GM20431 (cell line): ENCODE measurements around the gene CMSS1.

ENCODE experiments used
- in situ Hi-C: fragments of 300-500 bp; cut with MseI, MboI; formaldehyde crosslinking; loops from one replicate; pipeline ENCODE4 v1.15.0; 2020; ENCODE audit warnings: low sequenced_read_pairs; ENCODE audit not compliant: unreplicated experiment

CMSS1 gene

DNA sequence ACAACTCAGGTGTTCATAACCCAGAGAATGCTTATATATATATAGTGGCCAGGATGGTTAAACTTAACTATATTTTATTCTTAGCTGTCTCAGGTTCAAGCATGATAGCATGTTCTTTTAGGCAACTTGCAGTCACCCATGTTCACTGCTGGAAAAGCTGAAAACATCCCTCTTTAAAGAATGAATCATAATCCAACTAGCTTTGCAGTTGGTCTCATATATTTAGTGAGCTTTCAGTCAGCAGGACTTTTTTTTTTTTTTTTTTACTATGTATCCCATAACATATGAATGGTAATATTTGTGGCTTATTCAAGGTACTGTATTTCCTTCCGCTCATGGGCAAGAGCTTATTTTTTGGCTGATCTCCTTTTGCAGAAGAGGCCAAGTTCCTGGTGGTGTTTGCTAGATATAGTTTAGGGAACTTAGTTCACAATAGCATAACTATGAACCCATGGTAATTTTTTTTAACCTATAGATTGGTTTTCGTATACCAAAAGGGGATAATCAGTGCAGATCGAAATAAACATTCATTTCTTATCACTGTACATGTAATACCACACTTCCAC is 77.6 kb downstream of the CMSS1 start:
- in situ Hi-C loops: no loop called here

- in situ Hi-C loops: no loop called here
Measured at GRCh38 chr3:99895703-99896441, 78.2 kb downstream of the CMSS1 start.

- in situ Hi-C loops: no loop called here
Measured at GRCh38 chr3:99896482-99896881, 78.8 kb downstream of the CMSS1 start.

DNA sequence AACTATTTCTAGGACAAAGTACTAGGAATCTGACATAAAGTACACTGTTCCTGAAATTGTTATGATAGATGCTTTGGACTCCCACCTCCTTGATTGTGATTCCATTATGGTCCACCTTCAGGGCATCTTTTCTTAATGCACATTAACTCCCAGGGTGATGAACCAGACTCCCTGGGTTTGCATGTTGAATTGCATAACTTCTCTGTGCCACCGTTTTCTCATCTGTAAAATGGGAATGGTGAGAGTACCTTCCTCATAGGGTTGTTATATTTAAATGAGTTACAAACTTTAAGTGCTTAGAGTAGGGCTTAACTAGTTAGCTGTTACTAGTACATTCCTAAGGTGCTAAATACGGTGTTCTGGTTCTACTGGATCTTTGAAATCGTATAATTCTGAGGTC is 81.9 kb downstream of the CMSS1 start:
- in situ Hi-C loops: no loop called here

DNA sequence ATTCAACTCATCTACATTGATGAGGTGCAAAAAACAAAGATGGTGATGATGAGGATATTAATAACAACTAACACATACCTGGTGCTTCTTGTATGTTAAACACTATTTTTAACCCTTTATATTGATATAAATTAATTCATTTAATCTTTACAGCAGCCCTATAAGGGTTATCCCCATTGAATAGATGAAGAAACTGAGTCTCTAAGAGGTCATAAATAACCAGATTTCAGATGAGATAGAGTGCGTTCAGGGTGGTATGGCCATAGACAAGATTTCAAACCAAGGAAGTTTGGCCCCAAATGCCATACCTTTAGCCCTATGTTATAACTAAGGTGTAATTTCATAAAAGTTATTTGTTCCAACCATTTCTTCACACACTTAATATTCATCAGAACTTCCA is 82.6 kb downstream of the CMSS1 start:
- in situ Hi-C loops: no loop called here

GRCh38 chr3:99901200-99901926 is 83.7 kb downstream of the CMSS1 start:
- in situ Hi-C loops: no loop called here

DNA sequence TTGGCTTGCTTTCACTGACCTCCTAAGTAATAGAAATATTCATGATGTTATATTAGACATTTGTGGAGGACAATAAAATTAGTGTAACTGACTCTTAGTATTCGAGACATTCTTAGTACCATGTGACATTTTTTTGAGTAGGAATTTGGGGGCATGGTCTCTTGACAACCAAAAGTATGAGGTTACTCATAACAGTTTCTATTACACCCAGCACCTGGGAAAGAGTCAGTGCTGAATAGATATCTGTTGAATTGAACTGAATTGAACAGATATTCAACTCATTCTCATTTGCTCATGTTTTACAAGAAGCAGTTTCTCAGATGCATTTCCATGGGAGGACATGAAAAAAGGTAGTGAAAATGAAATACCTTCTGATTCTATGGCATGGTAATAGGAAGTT is 84.4 kb downstream of the CMSS1 start:
- in situ Hi-C loops: no loop called here

DNA sequence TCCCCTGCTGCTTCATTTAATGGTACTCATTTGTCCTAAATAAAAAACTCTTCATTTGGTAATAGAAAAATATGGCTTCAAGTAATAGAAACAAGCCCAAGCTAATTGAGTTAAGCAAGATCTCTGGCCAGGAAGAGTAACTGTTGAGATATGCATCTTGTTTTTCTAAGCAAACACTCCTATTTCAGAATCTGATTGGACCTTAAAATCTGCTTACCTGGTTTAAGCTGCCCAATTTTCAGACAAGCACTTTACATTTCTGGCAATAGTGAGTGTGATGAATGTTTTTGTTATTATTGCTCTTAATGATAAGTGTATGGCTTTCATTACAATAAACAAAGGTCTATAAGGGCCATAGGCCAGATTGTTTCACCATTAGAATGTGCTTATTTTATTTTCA is 86.2 kb downstream of the CMSS1 start:
- in situ Hi-C loops: no loop called here

GRCh38 chr3:99907959-99908544 is 90.4 kb downstream of the CMSS1 start:
- in situ Hi-C loops: no loop called here

- in situ Hi-C loops: no loop called here
Measured at GRCh38 chr3:99909714-99910495, 92.2 kb downstream of the CMSS1 start.

GRCh38 chr3:99910752-99911290 is 93.2 kb downstream of the CMSS1 start:
- in situ Hi-C loops: no loop called here

DNA sequence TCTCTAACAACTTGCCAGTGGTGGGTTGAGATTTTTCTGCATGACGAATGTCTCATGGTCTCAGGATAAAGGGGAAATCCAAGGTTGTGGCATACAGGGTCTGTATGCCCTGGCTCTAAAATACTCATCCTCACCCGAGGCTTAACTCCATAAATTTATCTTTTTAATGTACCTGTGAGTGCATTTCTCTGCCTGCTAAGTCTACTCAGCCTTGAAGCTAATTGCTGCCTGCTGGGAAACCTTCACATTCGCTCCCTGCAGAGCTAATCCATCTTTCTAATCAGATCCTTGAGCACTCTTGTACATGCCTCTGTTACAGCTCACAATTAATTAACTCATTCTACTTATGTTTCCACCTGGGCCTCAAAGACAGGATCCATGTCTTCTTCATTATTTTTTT is 93.8 kb downstream of the CMSS1 start:
- in situ Hi-C loops: no loop called here

DNA sequence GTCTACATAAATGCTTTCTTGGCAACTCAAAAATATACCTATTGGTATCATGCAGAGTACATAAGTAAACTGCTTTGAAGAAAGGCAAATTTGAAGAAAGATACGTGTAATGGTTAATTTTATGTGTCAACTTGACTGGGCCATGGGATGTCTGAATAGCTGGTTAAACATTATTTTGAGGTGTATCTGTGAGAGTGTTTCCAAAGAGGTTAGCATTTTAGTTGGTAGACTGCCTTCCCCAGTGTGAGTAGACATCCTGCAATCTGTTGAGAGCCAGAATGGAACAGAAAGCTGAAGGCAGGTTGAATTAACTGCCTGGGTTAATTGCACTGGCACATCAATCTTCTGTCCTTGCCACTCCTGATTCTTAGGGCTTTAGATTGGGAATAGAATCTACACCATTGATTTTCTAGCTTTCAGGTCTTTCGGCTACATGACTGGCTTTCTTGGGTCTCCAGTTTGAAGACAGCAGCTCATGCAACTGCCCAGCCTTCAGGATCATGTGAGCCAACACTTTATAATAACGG is 98.3 kb downstream of the CMSS1 start:
- in situ Hi-C loops: no loop called here

DNA sequence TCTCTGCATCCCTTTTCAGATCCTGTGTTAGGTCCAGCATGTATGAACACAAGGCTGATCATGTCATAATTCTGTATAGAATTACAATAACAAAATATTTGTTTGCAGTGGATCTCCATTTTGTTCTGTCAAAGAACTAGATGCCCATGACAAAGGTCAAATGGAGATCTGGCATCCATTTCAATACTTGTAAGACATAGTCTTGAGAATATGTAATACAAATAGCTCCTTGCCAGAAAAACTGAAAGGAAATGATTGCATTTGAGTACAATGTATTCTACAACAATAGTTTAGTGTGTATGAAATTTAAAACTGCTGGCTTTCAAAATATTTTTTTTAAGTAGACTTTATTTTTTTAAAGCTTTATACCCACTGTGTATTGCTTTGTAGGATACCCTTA is 101.1 kb downstream of the CMSS1 start:
- in situ Hi-C loops: no loop called here

- in situ Hi-C loops: no loop called here
Measured at GRCh38 chr3:99919694-99920093, 102.0 kb downstream of the CMSS1 start.

DNA sequence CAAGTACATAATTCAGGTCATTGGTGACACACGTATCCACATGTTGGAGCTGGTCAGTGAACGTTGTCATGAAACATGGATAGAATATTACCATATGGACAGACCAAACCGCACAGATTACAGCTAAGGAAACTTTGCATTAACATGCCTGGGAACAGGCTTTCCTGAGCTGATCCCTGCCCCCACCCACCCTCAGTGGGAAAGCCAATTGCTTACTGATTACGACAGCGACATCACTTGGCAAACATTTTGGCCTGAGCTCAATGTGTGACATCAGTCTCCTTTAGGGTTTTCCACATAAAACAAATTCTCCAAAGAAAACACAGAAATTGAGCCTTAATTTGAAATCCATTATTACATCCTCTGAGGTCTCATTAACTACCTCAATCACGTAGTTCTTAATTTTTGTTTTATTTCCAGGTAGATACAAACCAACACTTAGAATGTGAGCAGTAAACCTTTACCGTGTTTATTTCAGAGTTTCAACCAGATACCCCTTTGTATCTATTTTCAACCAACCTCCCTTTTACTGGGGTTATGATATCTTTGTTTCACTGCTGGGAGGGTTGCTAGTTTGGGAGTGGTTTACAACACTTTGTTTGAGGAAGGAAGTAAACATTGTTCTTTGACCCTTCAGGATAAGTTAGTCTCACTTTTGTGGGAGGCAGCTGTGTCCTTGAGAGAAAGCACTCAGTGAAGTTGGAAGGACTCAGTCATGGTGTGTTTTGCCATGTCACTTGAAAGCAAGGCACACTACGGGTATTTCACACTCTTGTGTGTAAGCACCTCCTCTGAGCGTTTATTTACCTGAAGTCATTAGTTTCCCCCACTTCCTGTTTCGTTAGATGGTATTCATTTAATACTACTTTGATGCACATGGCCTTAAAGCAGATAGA is 103.1 kb downstream of the CMSS1 start:
- in situ Hi-C loops: no loop called here

DNA sequence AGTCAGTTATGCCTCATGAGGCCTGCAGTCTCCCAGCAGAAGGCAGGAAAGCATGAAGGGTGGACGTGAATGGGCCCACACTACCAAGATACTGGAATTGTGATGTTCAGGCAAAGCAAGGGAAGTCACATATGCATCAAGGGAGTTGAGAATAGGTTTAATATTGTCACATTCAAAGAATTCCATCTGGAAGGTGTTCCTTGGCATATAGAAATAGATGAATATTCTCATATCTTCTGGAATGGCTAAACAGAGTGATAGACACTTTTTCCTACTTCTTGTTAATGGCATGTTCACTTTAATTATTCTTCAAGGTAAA is 103.7 kb downstream of the CMSS1 start:
- in situ Hi-C loops: no loop called here

DNA sequence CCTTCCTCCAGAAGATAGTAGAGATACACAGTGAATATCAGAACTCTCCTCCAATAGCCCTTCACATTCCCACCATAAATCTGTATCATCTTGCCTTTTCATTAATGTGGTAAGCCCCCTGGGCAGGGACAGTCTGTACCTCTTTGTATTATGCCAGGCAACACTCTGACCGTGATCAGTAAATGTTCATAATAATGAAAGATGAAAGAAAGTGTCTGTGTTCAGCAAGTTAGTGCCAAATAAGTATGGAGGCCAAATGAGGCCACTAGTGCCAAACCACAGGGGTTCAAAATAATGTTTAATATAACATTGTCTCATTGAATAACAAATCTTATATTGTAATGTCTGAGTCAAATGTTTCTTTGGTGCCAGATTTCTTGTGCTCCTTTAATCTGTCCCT is 104.3 kb downstream of the CMSS1 start:
- in situ Hi-C loops: no loop called here

- in situ Hi-C loops: no loop called here
Measured at GRCh38 chr3:99923873-99924272, 106.2 kb downstream of the CMSS1 start.
